K562 (cell line): ENCODE measurements around the gene THAP4. TPM values are rescaled to one million over a fixed set of nuclear protein-coding genes. Genes with fewer than 3 reads are reported as not detected.

ENCODE experiments used
- ATAC-seq: fragments of 200-7000 bp; cut with Tn5 transposase; 3 replicates; pipeline ENCODE4 v1.9.1; 2020; ENCODE audit warnings: moderate library complexity
- BruUV-seq: library from RNA; stranded (reverse); fragments of 400-500 nt; replicated peaks from 2 replicates; lab custom pipeline; 2021; lab: Mats Ljungman, UMichigan
- CTCF ChIA-PET: fragments of 300-600 bp; formaldehyde crosslinking; extraction: SDS; loops from one replicate; lab custom pipeline; 2021; ENCODE audit warnings: low intra/inter-chr PET ratio; lab: Yijun Ruan, JAX
- POLR2A ChIA-PET: fragments of 300-600, 350-650 bp; sonication (Branson Sonifier 250); formaldehyde crosslinking; extraction: SDS; loops from one replicate; lab custom pipeline; 2021; ENCODE audit warnings: antibody characterized with exemption, inconsistent platforms; lab: Yijun Ruan, JAX
- DNase-seq, 4 experiments: peaks; one replicate each; pipeline versions ENCODE4 v3.0.0 to v3.0.0-alpha.2; 2011 to 2018; ENCODE audit warnings: low spot score in 3 of 4, mixed read lengths in 3 of 4; ENCODE audit errors: extremely low read depth in 1 of 4
- FAIRE-seq: peaks from 2 replicates; lab custom pipeline; 2011; peaks lifted over from hg19 to GRCh38; lab: Jason Lieb, UNC
- H2AFZ ChIP-seq: 2 replicates; pipeline ENCODE4 v1.6.0; 2011; ENCODE audit warnings: low read depth, low read length, control low read depth, inconsistent platforms
- H3K27ac ChIP-seq: fragments of 200-600 bp; 3 replicates; pipeline ENCODE4 v1.8.0; 2011; ENCODE audit warnings: low read depth, mild to moderate bottlenecking, control low read depth, inconsistent platforms, low read length, moderate library complexity, mixed read lengths; ENCODE audit errors: extremely low read depth
- H3K27me3 ChIP-seq, 2 experiments: fragments of 300-600 bp in 1 of 2; 2 replicates in 1 of 2; 3 replicates in 1 of 2; pipeline versions ENCODE4 v1.6.0 to v1.8.0; 2011; ENCODE audit warnings: inconsistent platforms in 2 of 2, low read length in 2 of 2, mild to moderate bottlenecking in 1 of 2, mixed read lengths in 1 of 2, moderate library complexity in 1 of 2; ENCODE audit not compliant: control insufficient read depth in 2 of 2, insufficient read depth in 2 of 2
- H3K36me3 ChIP-seq: fragments of 300-600 bp; 3 replicates; pipeline ENCODE4 v1.8.0; 2011; ENCODE audit warnings: mild to moderate bottlenecking, low read length, inconsistent platforms; ENCODE audit not compliant: control insufficient read depth, insufficient read depth
- H3K4me1 ChIP-seq, 2 experiments: fragments of 200-600 bp in 1 of 2; replicated peaks in 1 of 2; 2 replicates in 1 of 2; 3 replicates in 1 of 2; pipeline versions ENCODE4 v1.5.1 to v1.8.0; 2011; ENCODE audit warnings: inconsistent platforms in 2 of 2, low read length in 2 of 2, mild to moderate bottlenecking in 1 of 2, mixed read lengths in 1 of 2, moderate library complexity in 1 of 2; ENCODE audit not compliant: control insufficient read depth in 2 of 2, insufficient read depth in 2 of 2
- H3K4me2 ChIP-seq: 2 replicates; pipeline ENCODE4 v1.6.1; 2011; ENCODE audit warnings: low read length, control low read depth, inconsistent platforms, mixed read lengths; ENCODE audit not compliant: insufficient read depth
- H3K4me3 ChIP-seq: fragments of 200-600 bp; sonication (generic), shearing (Covaris generic); 2 replicates; pipeline ENCODE4 v1.5.1; 2016; ENCODE audit warnings: control low read depth, inconsistent platforms
- H3K79me2 ChIP-seq: fragments of 200-600 bp; 3 replicates; pipeline ENCODE4 v1.8.0; 2011; ENCODE audit warnings: low read length, inconsistent platforms; ENCODE audit not compliant: control insufficient read depth, insufficient read depth
- H3K9ac ChIP-seq, 2 experiments: 2 replicates each; pipeline versions ENCODE4 v1.6.0 to v1.6.1; 2011; ENCODE audit warnings: low read depth in 2 of 2, low read length in 2 of 2, control low read depth in 1 of 2, inconsistent platforms in 1 of 2, mild to moderate bottlenecking in 1 of 2, mixed read lengths in 1 of 2; ENCODE audit not compliant: insufficient read depth in 1 of 2
- H3K9me1 ChIP-seq: one replicate; pipeline ENCODE4 v1.6.0; 2011; ENCODE audit warnings: inconsistent platforms, mild to moderate bottlenecking, low read length, moderate library complexity; ENCODE audit not compliant: control insufficient read depth, insufficient read depth
- H3K9me3 ChIP-seq: replicated peaks from 2 replicates; pipeline ENCODE4 v1.5.1; 2011; ENCODE audit warnings: low read depth, low read length, inconsistent platforms; ENCODE audit not compliant: control insufficient read depth, insufficient read depth
- H4K20me1 ChIP-seq: replicated peaks from 2 replicates; pipeline ENCODE4 v1.6.1; 2011; ENCODE audit warnings: low read length, inconsistent platforms, mixed read lengths; ENCODE audit not compliant: control insufficient read depth, insufficient read depth
- POLR2H ChIP-seq: IDR thresholded peaks from 2 replicates; pipeline ENCODE4 v1.6.1; 2016; ENCODE audit warnings: missing genetic modification characterization, low read depth, mild to moderate bottlenecking, control low read depth, missing compliant biosample characterization, moderate library complexity
- RBM39 ChIP-seq: fragments of 200-400 bp; formaldehyde crosslinking; optimal IDR thresholded peaks from 2 replicates; pipeline ENCODE3; 2018; ENCODE audit warnings: low read depth, low read length
- SIX5 ChIP-seq, 2 experiments: IDR thresholded peaks; 2 replicates each; pipeline ENCODE4 v1.6.1; 2011; ENCODE audit warnings: low read length in 2 of 2, borderline replicate concordance in 1 of 2, low read depth in 1 of 2, mild to moderate bottlenecking in 1 of 2, moderate library complexity in 1 of 2; ENCODE audit not compliant: insufficient read depth in 1 of 2
- SRSF7 ChIP-seq: fragments of 200-400 bp; formaldehyde crosslinking; optimal IDR thresholded peaks from 2 replicates; pipeline ENCODE3; 2017; ENCODE audit warnings: mild to moderate bottlenecking, low read depth, low read length
- TSC22D4 ChIP-seq: fragments of 450-650 bp; IDR thresholded peaks from 2 replicates; pipeline ENCODE4 v1.6.1; 2016; ENCODE audit warnings: missing genetic modification characterization, missing biosample characterization, control low read depth
- ZNF239 ChIP-seq: fragments of 250-450 bp; sonication (Bioruptor Pico); IDR thresholded peaks from 2 replicates; pipeline ENCODE4 v1.4.0; 2020; ENCODE audit warnings: mild to moderate bottlenecking
- ZNF778 ChIP-seq: fragments of 450-650 bp; formaldehyde crosslinking; IDR thresholded peaks from 2 replicates; pipeline ENCODE4 v1.4.0; 2020; ENCODE audit warnings: mild to moderate bottlenecking, moderate library complexity
- whole genome bisulfite sequencing: fragments of 100-300 bp; shearing (Covaris generic); methylation state at CpG from one replicate; pipeline ENCODE4 v1.1.6; 2016; ENCODE audit warnings: low coverage, mixed read lengths; ENCODE audit not compliant: insufficient coverage; ENCODE audit errors: missing lambda C conversion rate; 5-methylcytosine and 5-hydroxymethylcytosine counted together
- in situ Hi-C: fragments of 300-500 bp; cut with MboI; formaldehyde crosslinking; loops from 4 replicates; pipeline ENCODE4 v1.15.0; 2018; ENCODE audit warnings: inconsistent platforms, mixed read lengths
- intact Hi-C: fragments of 100-400 bp; cut with micrococcal nuclease; formaldehyde crosslinking; loops from 2 replicates; pipeline ENCODE4 v1.14.2; 2022
- polyA plus RNA-seq, 8 experiments: library from polyadenylated mRNA; depleted of rRNA in 4 of 8; stranded (reverse) in 5 of 8; unstranded in 3 of 8; fragments of >200 nt; fragmentation: Nextera tagmentation in 2 of 8; fragmentation: Illumina TruSeq in 1 of 8; extraction: Ambion mirVana in 2 of 8; extraction: Trizol in 1 of 8; gene quantifications; 2 replicates each; pipeline versions ENCODE4 v1.2.1 to v1.2.3, GENCODE V29; 2011 to 2014; ENCODE audit warnings: inconsistent platforms in 1 of 8, missing spikeins in 1 of 8
- total RNA-seq, 7 experiments: library from RNA; depleted of rRNA in 6 of 7; stranded (reverse); fragments of >200 nt in 6 of 7; fragmentation: Illumina TruSeq in 2 of 7; extraction: Trizol in 2 of 7; gene quantifications; 2 replicates each; pipeline versions ENCODE4 v1.2.1 to v1.2.3, GENCODE V29; 2011 to 2021; ENCODE audit warnings: low replicate concordance in 1 of 7
- TF ChIP-seq, protein P1 (sequence below), 2 experiments: IDR thresholded peaks; 2 replicates each; pipeline ENCODE4 v1.6.1; 2012; ENCODE audit warnings: improper control_type of control experiment in 2 of 2, low read depth in 2 of 2, low read length in 2 of 2, borderline replicate concordance in 1 of 2

THAP4 gene
- total and polyA plus RNA-seq, 9 of the 15 experiments (the other 6 are each of a cell fraction or from before 2014, with no cell fraction given): 8.6 to 60.9 (median 43.9) TPM

DNA sequence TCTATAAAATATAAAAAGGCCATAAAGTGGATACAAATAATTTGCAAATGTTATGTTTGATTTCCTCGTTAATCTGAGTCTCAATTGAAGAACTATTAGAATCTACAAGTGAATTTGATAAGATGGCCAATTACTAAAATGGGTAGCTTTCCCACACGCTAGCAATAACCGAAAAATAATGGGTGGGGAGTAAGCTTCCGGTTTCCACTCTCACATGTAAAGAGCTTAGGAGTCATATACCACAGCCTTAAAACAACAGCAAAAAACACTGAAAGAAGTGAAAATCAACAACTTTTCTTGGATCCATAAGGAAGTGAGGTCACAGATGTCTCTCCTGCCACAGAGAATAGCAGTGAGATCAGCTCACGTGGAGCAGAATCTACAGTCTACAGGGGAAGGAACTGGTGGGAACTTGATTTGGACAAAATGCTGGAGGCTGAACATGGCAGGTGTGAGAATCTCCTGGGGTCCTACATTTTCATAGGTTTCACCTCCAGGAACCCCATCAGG is 18.6 kb downstream of the THAP4 start:
- DNase-seq (no peak), ATAC-seq (no peak), FAIRE-seq (peak; percentile 42)
- no TSS peak for BruUV-seq
- Histone ChIP-seq H3K36me3 (peaks cover 33% of the 10 kb centered on the region; the same call in 2 of the 3 replicates), H3K9me1 (no peaks in the 10 kb centered on the region), H4K20me1 (peaks cover 8% of the 10 kb centered on the region; the same call in 1 of the 2 replicates), H3K9me3 (no peaks in the 10 kb centered on the region), H3K79me2 (peaks cover 63% of the 10 kb centered on the region), H3K4me1 (peaks cover 7 to 19% of the 10 kb centered on the region in 2 experiments; a peak in 3 of 5 replicates), H3K27ac (peak overlapping the region; percentile 32; the same call in 1 of the 3 replicates), H2AFZ (no peak overlapping the region), H3K27me3 (no peaks in the 10 kb centered on the region), H3K4me2 (no peak overlapping the region), H3K9ac (no peak overlapping the region), H3K4me3 (no peak overlapping the region)
- in situ Hi-C loops (no loop called here), intact Hi-C loops (no loop called here)
- POLR2A ChIA-PET: interaction anchor here (0.7 to 1.3 kb wide), 2 partner anchors 8 to 14 kb away, joined by 3 to 6 read pairs; no protein-coding TSS in a partner anchor
- TF ChIP-seq ZNF778 (CRISPR knock-in tag) (no peak), RBM39 (no peak), TSC22D4 (tag) (no peak)
- WGBS: 89% methylated on average over 4 of the region's 5 CpGs
- CTCF ChIA-PET: no interaction called here

- Histone ChIP-seq H3K36me3 (peaks cover 35% of the 10 kb centered on the region; the same call in 2 of the 3 replicates), H4K20me1 (peaks cover 8% of the 10 kb centered on the region; the same call in 1 of the 2 replicates), H3K9me1 (no peaks in the 10 kb centered on the region), H3K4me3 (no peak overlapping the region), H3K27ac (no peak overlapping the region; the same call in 2 of the 3 replicates), H3K27me3 (no peaks in the 10 kb centered on the region), H2AFZ (no peak overlapping the region), H3K4me1 (peaks cover 7 to 19% of the 10 kb centered on the region in 2 experiments; a peak in 3 of 5 replicates), H3K9me3 (no peaks in the 10 kb centered on the region), H3K4me2 (peak overlapping the region; percentile 12; the same call in 1 of the 2 replicates), H3K79me2 (peaks cover 61% of the 10 kb centered on the region), H3K9ac (peak overlapping the region in 1 of 2 experiments; percentile 75; a peak in 2 of 4 replicates)
- in situ Hi-C loops: no loop called here
- ChIA-PET POLR2A (interaction anchor here (0.6 to 0.7 kb wide), 2 partner anchors 15 to 16 kb away, joined by 3 read pairs; no protein-coding TSS in a partner anchor), CTCF (no interaction called here)
- DNase-seq: no peak
- peak; percentile 75 for ATAC-seq
- WGBS: 51% methylated on average over 10 of the region's 15 CpGs
- FAIRE-seq: peak; percentile 66
- BruUV-seq: no TSS peak
- intact Hi-C loops: no loop called here
- TF ChIP-seq, protein P1, sequence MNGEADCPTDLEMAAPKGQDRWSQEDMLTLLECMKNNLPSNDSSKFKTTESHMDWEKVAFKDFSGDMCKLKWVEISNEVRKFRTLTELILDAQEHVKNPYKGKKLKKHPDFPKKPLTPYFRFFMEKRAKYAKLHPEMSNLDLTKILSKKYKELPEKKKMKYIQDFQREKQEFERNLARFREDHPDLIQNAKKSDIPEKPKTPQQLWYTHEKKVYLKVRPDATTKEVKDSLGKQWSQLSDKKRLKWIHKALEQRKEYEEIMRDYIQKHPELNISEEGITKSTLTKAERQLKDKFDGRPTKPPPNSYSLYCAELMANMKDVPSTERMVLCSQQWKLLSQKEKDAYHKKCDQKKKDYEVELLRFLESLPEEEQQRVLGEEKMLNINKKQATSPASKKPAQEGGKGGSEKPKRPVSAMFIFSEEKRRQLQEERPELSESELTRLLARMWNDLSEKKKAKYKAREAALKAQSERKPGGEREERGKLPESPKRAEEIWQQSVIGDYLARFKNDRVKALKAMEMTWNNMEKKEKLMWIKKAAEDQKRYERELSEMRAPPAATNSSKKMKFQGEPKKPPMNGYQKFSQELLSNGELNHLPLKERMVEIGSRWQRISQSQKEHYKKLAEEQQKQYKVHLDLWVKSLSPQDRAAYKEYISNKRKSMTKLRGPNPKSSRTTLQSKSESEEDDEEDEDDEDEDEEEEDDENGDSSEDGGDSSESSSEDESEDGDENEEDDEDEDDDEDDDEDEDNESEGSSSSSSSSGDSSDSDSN (IDR thresholded peaks at IDR 0.05; ENCODE audit: borderline replicate concordance in 1 of 2, low read depth in 2 of 2, low read length in 2 of 2): no peak
- TF ChIP-seq POLR2H (no peak), ZNF239 (CRISPR knock-in tag) (no peak), SIX5 (IDR thresholded peaks at IDR 0.05; ENCODE audit: borderline replicate concordance in 1 of 2, insufficient read depth in 1 of 2, low read depth in 1 of 2, low read length in 2 of 2) (peak; percentile 37 to 40; a peak in 1 of 4 replicates), SRSF7 (no peak)
These were observed 19.4 kb downstream of the THAP4 start for GRCh38 chr2:241617431-241618154.
